Left cardiac atrium (tissue), 4 donors: Measurements from ENCODE around the gene C15orf39. TPM values are rescaled to one million over a fixed set of nuclear protein-coding genes. Genes with fewer than 3 reads are reported as not detected.

ENCODE experiments used
- ATAC-seq, 2 donors: fragments of 200-7000 bp; cut with Tn5 transposase; one replicate each; pipeline ENCODE4 v1.9.1; 2020; ENCODE audit warnings: mild to moderate bottlenecking in 2 of 2, moderate library complexity in 2 of 2
- DNase-seq: peaks from one replicate; pipeline ENCODE4 v3.0.0-alpha.2; 2020
- intact Hi-C, 2 donors: fragments of 100-400 bp; cut with DNase I; formaldehyde crosslinking; loops; one replicate each; pipeline versions ENCODE4 v1.14.1 to v1.15.1; 2022 to 2023
- total RNA-seq, 2 donors: library from RNA; stranded (reverse); fragmentation: NEBNext Ultra II Directional; extraction: Animal tissue kit (Norgen Biotek cat#: 25700); gene quantifications; one replicate each; pipeline ENCODE4 v1.2.1, GENCODE V29; 2021
- donor health status: DM: no; HTN: yes; CAD: no.
- donor health status: DM: no; HTN: yes; CAD: no; lungs with severe emphysema.
- donor health status: DM: yes; HTN: yes; CAD: no.
- donor health status: Dilated cardiomyopathy.

Gene C15orf39
- total RNA-seq, 2 donors from 2014 or later: 9.0 to 14.2 TPM

DNA sequence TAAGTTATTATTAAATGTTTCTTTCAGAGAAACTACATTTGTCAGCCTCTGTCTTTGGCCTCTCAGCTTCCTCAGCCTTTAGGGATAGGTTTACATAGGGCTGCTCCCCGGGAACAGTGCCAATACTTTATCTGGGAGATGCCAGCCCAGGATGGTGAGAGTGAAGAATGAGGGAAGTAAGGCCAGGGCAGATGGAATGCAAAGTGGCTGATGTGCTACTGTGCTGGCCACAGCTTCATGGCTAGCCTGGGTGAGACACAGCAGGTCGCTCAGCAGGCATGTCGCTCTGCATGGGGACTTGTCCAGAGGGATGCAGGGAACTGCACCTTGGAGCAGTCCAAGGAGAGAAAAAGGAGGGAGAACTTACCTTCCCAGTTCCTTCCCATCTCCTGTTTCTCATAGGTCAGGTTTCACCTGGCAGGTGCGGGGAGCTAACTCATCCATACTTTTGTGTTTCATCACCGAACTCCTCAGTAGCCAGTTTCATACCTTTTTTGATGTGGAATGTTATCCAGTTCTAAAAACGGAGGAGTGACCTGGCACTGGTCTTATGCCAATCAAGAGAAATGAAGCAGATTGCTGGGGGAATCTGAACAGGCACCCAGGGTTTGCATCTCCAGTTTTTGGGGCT is 30.9 kb upstream of the C15orf39 start:
- intact Hi-C loops: no loop called here

DNA sequence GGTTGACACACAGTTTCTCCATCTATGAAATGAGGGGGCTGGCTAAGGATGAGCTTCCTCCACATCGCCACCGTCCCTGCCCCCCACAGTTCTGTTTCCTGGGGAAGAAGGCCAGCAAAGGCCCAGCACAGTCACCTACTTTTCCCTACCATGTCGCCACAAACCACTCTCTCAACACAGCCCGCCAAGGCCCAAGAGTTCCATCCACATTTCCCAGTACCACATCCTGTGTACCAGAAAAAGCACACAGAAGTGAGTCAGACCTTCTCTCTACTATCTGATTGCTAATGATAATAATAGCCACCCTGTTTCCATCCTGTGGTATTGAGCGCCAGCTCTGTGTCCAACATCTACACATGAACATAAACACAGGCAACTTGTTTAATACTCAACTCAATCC is 30.3 kb upstream of the C15orf39 start:
- intact Hi-C loops: no loop called here
- DNase-seq (no peak), ATAC-seq (peak in 1 of 2 donors; percentile 6)

More for the DNA sequence above, 30.9 kb upstream of the C15orf39 start:
- peak; percentile 56 to 74 for ATAC-seq
- DNase-seq: no peak

- DNase-seq (no peak), ATAC-seq (no peak)
- intact Hi-C loops: no loop called here
Measured at GRCh38 chr15:75172284-75172820, 29.3 kb upstream of the C15orf39 start.

GRCh38 chr15:75174102-75174501 is 27.6 kb upstream of the C15orf39 start:
- intact Hi-C loops: no loop called here
- ATAC-seq (peak in 1 of 2 donors; percentile 20), DNase-seq (no peak)

DNA sequence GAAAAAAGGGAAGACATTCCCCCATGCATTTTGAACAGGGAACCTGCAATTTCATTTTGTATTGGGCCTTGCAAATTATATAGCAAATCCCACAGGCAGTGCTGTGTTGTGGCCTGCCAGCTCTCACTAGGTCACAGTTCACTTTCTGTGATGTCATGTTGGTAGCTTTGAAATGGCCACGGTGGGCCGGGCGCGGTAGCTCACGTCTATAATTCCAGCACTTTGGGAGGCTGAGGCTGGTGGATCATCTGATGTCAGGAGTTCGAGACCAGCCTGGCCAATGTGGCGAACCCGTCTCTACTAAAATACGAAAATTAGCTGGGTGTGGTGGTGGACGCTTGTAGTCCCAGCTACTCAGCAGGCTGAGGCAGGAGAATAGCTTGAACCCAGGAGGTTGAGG is 27.0 kb upstream of the C15orf39 start:
- DNase-seq (no peak), ATAC-seq (no peak)
- intact Hi-C loops: no loop called here

- intact Hi-C loops: no loop called here
- no peak for DNase-seq
- ATAC-seq: no peak
Measured at GRCh38 chr15:75176396-75176761, 25.3 kb upstream of the C15orf39 start.

GRCh38 chr15:75177360-75178071 is 24.2 kb upstream of the C15orf39 start:
- intact Hi-C loops: no loop called here
- ATAC-seq (peak in 1 of 2 donors; percentile 7), DNase-seq (no peak)

- DNase-seq (peak; percentile 54), ATAC-seq (peak; percentile 39 to 42)
- intact Hi-C loops: no loop called here
Measured at GRCh38 chr15:75178171-75178937, 23.3 kb upstream of the C15orf39 start.

DNA sequence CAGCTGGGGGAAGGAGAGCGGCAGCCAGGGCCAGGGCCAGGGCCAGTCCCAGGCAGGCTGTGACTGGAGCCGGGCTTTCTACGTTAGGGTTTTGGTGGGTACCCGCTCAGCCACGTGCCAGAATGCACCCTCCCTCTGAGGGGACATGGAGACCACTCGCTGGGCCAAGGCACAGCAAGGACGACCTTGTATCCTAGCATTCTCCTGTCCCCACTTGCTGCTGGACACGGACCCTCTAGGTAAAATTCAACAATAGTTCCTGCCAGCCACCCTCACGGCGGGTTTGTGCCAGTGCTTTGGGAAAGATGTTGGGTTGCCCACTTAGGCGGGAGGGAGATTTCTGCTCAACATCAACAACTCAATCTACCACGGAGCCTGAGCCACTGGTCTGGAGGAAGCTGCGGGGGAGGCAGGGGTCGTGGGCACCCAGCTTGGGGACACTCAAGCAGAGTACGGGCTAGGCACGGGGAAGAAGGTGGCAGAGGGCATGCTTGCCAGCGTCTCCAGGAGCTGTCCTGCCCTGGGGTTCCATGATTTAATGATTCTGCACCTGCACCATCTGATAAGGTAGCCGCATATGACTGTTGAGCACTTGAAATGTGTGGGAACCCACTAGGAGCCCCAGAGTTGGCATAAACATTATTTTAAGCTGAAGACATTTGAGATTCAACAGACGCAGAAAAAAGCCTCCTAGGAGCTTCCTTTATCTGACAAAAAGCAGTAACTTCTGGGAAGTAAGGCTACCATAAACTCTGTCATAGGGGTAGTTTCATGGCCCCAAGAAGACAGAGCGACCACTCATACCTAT is 22.5 kb upstream of the C15orf39 start:
- intact Hi-C loops: no loop called here
- DNase-seq (no peak), ATAC-seq (no peak)

DNA sequence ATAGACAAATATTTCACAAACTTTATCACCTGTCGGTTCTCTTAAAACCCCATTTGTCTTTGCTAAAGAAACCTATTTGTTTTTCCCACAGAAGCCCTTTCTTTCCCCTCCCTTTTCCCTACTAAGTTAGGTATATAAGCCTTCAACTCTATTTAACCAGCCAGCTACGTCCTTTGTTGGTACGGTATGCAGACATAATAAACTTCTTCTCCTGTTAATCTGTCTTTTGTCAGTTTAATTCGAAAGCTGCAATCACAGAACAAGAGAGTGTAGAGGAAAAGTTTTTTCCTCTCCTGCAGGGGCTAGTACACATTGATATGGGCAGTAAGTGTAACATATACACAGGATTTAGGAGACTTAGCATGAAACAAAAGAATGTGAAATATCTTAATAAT is 21.9 kb upstream of the C15orf39 start:
- intact Hi-C loops: no loop called here
- no peak for DNase-seq
- no peak for ATAC-seq

DNA sequence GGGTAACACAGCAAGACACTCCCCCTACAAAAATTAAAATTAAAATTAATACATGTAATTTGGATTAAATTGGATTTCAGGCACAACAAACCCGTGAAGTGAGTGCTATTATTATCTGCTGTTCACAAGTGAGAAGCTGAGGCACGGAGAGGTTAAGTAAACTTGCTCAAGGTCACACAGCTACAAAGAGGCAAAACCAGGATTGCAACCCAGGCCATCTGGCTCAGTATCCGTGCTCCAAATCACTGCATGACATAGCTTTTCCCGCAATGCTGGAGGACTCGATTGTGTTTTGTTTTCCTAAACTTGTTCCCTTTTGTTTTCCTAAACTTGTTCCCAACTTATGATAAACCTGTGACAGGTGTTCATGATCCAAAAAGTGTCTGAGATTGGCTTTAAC is 19.9 kb upstream of the C15orf39 start:
- ATAC-seq: no peak
- no peak for DNase-seq
- intact Hi-C loops: no loop called here

DNA sequence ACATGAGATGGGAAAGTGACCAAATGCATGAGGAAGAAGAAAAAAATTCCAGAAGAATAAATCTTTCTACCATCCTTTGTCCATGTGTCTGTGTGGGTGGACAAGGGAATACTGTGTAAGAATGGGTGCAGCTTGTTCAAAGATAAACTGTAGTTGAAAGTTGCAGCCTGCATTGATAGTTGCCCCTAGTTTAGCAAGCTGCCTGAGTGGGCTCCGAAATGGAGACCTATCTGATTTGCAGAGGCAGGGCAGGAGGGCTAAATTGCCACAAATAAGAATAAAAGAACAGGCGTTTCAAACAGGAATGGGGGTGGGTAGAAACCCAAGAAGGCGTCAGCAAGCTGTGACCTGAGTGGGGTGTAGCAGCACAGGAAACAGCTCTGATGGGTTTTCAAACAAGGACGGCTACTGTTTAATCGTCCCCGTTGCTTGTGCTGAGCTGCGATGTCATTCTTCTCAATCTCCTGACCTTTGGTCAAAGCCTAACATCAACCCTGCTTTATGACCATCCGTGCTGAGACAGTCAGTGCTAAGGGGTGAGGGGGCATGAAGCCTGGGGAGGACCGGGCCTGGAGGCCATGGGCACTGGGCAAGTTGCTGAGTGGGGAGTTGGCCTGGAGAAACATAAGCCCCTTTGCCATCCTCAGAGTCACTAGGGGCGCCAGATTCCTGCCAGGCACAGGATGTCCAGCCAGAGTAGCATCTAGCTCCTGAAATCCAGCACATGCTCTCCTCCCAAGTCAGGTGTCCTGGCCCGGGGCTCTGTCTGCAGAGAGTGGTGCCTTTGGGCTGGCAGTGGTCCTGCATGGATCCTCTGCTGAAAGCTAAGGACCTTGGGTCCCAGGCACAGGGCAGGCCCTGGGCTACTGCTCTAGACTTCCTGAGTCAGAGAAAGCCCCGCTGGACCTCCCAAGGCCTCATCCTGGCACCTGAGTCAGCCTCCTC is 19.2 kb upstream of the C15orf39 start:
- no peak for DNase-seq
- no peak for ATAC-seq
- intact Hi-C loops: no loop called here

- DNase-seq: no peak
- intact Hi-C loops: no loop called here
- ATAC-seq: no peak
Measured at GRCh38 chr15:75185271-75186029, 16.2 kb upstream of the C15orf39 start.

DNA sequence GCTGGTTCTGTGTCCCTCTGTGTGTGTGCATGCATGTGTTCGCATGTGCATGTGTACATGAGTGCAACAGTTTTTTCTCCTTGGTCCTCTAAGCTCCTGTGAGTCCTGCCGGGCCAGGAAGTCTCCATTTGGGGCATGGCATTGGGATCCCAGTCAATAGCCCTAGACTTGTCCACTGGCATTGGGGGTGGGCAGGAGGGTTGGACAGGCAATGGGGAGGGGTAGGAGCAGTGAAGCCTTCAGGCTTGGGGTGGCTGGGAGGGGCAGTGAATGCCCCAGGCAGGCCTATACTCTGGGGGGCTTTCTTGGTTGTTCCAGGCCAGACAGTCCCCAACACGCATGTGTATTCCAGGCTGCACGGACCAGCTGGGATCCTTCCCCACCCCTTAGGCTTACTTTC is 15.6 kb upstream of the C15orf39 start:
- intact Hi-C loops: no loop called here
- no peak for DNase-seq
- no peak for ATAC-seq

GRCh38 chr15:75188499-75188898 is 13.2 kb upstream of the C15orf39 start:
- ATAC-seq (no peak), DNase-seq (no peak)
- intact Hi-C loops: no loop called here

DNA sequence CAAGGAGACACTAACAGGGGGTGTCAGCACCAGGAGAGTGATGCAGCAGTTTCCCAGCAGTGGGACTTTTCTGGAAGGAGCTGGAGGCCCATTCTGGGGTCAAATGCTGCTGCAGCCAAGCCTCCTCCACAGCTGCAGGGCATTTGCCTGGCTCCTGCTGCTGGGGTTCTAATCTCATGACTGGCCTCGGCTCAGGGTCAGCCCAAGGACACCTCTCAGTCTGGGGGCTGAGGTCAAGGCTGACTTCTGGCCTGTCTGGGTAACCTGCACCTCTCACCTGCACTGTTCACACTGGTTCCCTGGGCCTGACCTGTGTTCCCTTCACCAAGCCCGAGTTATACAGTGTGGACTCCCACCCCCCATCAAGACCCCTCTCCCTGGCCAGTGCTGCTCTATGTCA is 10.4 kb upstream of the C15orf39 start:
- intact Hi-C loops: no loop called here
- DNase-seq: no peak
- ATAC-seq: no peak

- DNase-seq (no peak), ATAC-seq (no peak)
- intact Hi-C loops: no loop called here
Measured at GRCh38 chr15:75192307-75192706, 9.4 kb upstream of the C15orf39 start.

DNA sequence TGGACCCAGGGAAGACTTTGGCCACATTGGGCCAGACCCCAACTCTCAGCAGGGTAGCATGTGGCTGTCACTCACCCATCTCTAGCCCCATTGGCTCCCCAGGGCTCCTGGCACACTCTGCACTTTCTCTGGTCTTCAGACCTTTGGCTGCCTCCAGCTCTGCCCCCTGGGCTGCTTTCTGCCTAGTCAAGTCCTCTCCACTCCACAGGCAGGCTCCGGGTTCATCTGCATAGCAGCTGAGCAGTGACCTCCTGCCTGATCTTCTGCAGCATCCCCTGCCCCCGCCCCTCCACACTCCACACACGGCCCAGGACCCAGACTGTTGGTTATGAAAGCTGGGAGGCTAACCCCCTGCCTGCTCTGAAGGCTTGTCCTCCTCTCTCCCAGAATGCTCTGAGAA is 8.4 kb upstream of the C15orf39 start:
- intact Hi-C loops: no loop called here
- ATAC-seq (no peak), DNase-seq (no peak)
